ENCODE results near the gene NIBAN1.

NIBAN1 gene

GRCh38 chr1:184929711-184930202 lies 44.6 kb downstream of the NIBAN1 start:
- Histone ChIP-seq H3K4me3 (IDR thresholded peaks at IDR 0.05; ENCODE audit: insufficient read depth, low read depth, low read length) (no peak overlapping the region), H3K4me1 (ENCODE audit: low read depth, poor library complexity, severe bottlenecking) (no peaks in the 10 kb centered on the region), H2AFZ (ENCODE audit: low read depth) (no peak overlapping the region), H3K36me3 (ENCODE audit: insufficient read depth) (no peaks in the 10 kb centered on the region), H3K79me2 (ENCODE audit: insufficient read depth, low read depth) (no peaks in the 10 kb centered on the region), H4K20me1 (ENCODE audit: insufficient read depth) (no peaks in the 10 kb centered on the region), H3K4me2 (no peak overlapping the region), H3K27me3 (ENCODE audit: insufficient read depth, low read depth) (no peaks in the 10 kb centered on the region), H3K9ac (no peak overlapping the region), H3K27ac (no peak overlapping the region)
- no peak for TF ChIP-seq CTCF (conservative IDR thresholded peaks at IDR 0.05; ENCODE audit: low read depth, low read length)

- Histone ChIP-seq H3K4me3 (IDR thresholded peaks at IDR 0.05; ENCODE audit: insufficient read depth, low read depth, low read length) (no peak overlapping the region), H3K79me2 (ENCODE audit: insufficient read depth, low read depth) (no peaks in the 10 kb centered on the region), H3K36me3 (ENCODE audit: insufficient read depth) (no peaks in the 10 kb centered on the region), H3K4me2 (no peak overlapping the region), H3K4me1 (ENCODE audit: low read depth, poor library complexity, severe bottlenecking) (no peaks in the 10 kb centered on the region), H2AFZ (ENCODE audit: low read depth) (no peak overlapping the region), H4K20me1 (ENCODE audit: insufficient read depth) (no peaks in the 10 kb centered on the region), H3K27ac (no peak overlapping the region), H3K9ac (no peak overlapping the region), H3K27me3 (ENCODE audit: insufficient read depth, low read depth) (no peaks in the 10 kb centered on the region)
- TF ChIP-seq CTCF (conservative IDR thresholded peaks at IDR 0.05; ENCODE audit: low read depth, low read length) = no peak
These were observed 45.9 kb downstream of the NIBAN1 start for GRCh38 chr1:184928394-184928793.
